ENCODE data around the gene IL26.

IL26 gene

GRCh38 chr12:68229956-68230355 lies 4.3 kb upstream of the IL26 start:
- Histone ChIP-seq H3K4me3 (ENCODE audit: low read length) (no peak overlapping the region), H3K4me2 (ENCODE audit: low read length) (no peak overlapping the region), H3K79me2 (ENCODE audit: control insufficient read depth, low read length) (no peaks in the 10 kb centered on the region), H3K36me3 (ENCODE audit: control insufficient read depth, low read length) (no peaks in the 10 kb centered on the region), H3F3A (ENCODE audit: control insufficient read depth, insufficient read depth) (no peaks in the 10 kb centered on the region), H3K4me1 (ENCODE audit: control insufficient read depth, low read length) (no peaks in the 10 kb centered on the region), H3K9me2 (replicated peaks; ENCODE audit: control insufficient read depth, low read length) (no peaks in the 10 kb centered on the region), H4K20me1 (ENCODE audit: control insufficient read depth, insufficient read depth, low read depth, low read length) (no peaks in the 10 kb centered on the region), H3K27me3 (ENCODE audit: control insufficient read depth, low read length) (peaks cover 4% of the 10 kb centered on the region; the same call in 1 of the 2 replicates), H3K9me3 (ENCODE audit: control insufficient read depth, insufficient read depth, low read length) (no peaks in the 10 kb centered on the region), H3K27ac (ENCODE audit: low read depth, low read length) (no peak overlapping the region)
- TF ChIP-seq EZH2phosphoT487 (IDR thresholded peaks at IDR 0.05; ENCODE audit: borderline replicate concordance, low read length), result no peak
- TF ChIP-seq, protein P1, sequence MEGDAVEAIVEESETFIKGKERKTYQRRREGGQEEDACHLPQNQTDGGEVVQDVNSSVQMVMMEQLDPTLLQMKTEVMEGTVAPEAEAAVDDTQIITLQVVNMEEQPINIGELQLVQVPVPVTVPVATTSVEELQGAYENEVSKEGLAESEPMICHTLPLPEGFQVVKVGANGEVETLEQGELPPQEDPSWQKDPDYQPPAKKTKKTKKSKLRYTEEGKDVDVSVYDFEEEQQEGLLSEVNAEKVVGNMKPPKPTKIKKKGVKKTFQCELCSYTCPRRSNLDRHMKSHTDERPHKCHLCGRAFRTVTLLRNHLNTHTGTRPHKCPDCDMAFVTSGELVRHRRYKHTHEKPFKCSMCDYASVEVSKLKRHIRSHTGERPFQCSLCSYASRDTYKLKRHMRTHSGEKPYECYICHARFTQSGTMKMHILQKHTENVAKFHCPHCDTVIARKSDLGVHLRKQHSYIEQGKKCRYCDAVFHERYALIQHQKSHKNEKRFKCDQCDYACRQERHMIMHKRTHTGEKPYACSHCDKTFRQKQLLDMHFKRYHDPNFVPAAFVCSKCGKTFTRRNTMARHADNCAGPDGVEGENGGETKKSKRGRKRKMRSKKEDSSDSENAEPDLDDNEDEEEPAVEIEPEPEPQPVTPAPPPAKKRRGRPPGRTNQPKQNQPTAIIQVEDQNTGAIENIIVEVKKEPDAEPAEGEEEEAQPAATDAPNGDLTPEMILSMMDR (IDR thresholded peaks at IDR 0.05; ENCODE audit: low read depth, low read length, poor library complexity, severe bottlenecking), result no peak

GRCh38 chr12:68227356-68227755 lies 1.7 kb upstream of the IL26 start:
- H3K4me3 ChIP-seq (ENCODE audit: low read length), result no peak overlapping the region
- no peaks in the 10 kb centered on the region for H3K36me3 ChIP-seq (ENCODE audit: control insufficient read depth, low read length)
- H3K9me3 ChIP-seq (ENCODE audit: control insufficient read depth, insufficient read depth, low read length), result no peaks in the 10 kb centered on the region
- no peak overlapping the region for H3K4me2 ChIP-seq (ENCODE audit: low read length)
- H3K27ac ChIP-seq (ENCODE audit: low read depth, low read length), result no peak overlapping the region
- peaks cover 7% of the 10 kb centered on the region for H3K4me1 ChIP-seq (ENCODE audit: control insufficient read depth, low read length)
- H4K20me1 ChIP-seq (ENCODE audit: control insufficient read depth, insufficient read depth, low read depth, low read length), result no peaks in the 10 kb centered on the region
- no peaks in the 10 kb centered on the region for H3F3A ChIP-seq (ENCODE audit: control insufficient read depth, insufficient read depth)
- TF ChIP-seq EZH2phosphoT487 (IDR thresholded peaks at IDR 0.05; ENCODE audit: borderline replicate concordance, low read length), result no peak
- TF ChIP-seq, protein P1 (IDR thresholded peaks at IDR 0.05; ENCODE audit: low read depth, low read length, poor library complexity, severe bottlenecking), result no peak
- no peaks in the 10 kb centered on the region for H3K9me2 ChIP-seq (replicated peaks; ENCODE audit: control insufficient read depth, low read length)
- peaks cover 6% of the 10 kb centered on the region; the same call in 1 of the 2 replicates for H3K27me3 ChIP-seq (ENCODE audit: control insufficient read depth, low read length)
- H3K79me2 ChIP-seq (ENCODE audit: control insufficient read depth, low read length), result no peaks in the 10 kb centered on the region

- Histone ChIP-seq H3F3A (ENCODE audit: control insufficient read depth, insufficient read depth) (no peaks in the 10 kb centered on the region), H3K9me2 (replicated peaks; ENCODE audit: control insufficient read depth, low read length) (no peaks in the 10 kb centered on the region), H3K4me3 (ENCODE audit: low read length) (no peak overlapping the region), H3K79me2 (ENCODE audit: control insufficient read depth, low read length) (no peaks in the 10 kb centered on the region), H3K9me3 (ENCODE audit: control insufficient read depth, insufficient read depth, low read length) (no peaks in the 10 kb centered on the region), H3K27me3 (ENCODE audit: control insufficient read depth, low read length) (peaks cover 6% of the 10 kb centered on the region; the same call in 1 of the 2 replicates), H3K36me3 (ENCODE audit: control insufficient read depth, low read length) (no peaks in the 10 kb centered on the region), H4K20me1 (ENCODE audit: control insufficient read depth, insufficient read depth, low read depth, low read length) (no peaks in the 10 kb centered on the region), H3K4me1 (ENCODE audit: control insufficient read depth, low read length) (peaks cover 7% of the 10 kb centered on the region), H3K27ac (ENCODE audit: low read depth, low read length) (no peak overlapping the region), H3K4me2 (ENCODE audit: low read length) (no peak overlapping the region)
- TF ChIP-seq, protein P1 (IDR thresholded peaks at IDR 0.05; ENCODE audit: low read depth, low read length, poor library complexity, severe bottlenecking), result no peak
- no peak for TF ChIP-seq EZH2phosphoT487 (IDR thresholded peaks at IDR 0.05; ENCODE audit: borderline replicate concordance, low read length)
Observed at GRCh38 chr12:68224613-68225285, 861 bp downstream of the IL26 start.
